ENCODE results near the gene MTUS2. TPM values are rescaled to one million over a fixed set of nuclear protein-coding genes. Genes with fewer than 3 reads are reported as not detected.

Gene MTUS2
- total and polyA plus RNA-seq, 10 of the 15 experiments (the other 5 are each of a cell fraction or from before 2014, with no cell fraction given) = under 0.01 to 0.05 (median 0.02) TPM; not detected in 6

DNA sequence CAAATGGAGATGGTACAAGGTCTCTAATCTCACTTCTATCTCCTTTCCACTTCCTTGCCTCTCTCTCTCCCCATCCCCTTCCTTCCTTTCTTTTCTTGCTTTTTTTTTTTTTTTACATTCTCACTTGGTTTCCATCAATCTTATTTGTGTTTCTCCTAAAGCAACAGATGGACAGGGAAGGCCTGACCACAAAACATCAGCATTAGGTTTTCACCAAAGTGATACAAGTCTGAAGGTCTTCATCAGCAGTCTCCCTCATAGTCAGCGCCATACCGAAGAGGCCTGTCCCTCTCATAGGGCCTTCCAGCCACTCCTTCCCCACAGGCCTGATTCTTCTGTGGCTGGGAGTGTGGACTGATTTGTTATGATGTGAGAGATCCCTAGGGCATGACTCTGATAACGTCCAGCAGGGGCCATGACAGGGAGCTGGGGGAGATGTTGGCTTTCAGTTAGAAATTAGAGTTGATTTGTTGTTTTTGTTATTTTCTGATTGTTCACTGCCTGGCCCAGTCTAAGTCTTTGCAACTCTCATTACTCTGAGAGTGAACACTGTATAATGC is 616.7 kb downstream of the MTUS2 start:
- H3K4me3 ChIP-seq = no peak overlapping the region
- no peak overlapping the region for H2AFZ ChIP-seq (ENCODE audit: control insufficient read depth, low read depth, low read length)
- 67% methylated on average over 3 of the region's 3 CpGs for WGBS (ENCODE audit: insufficient coverage, insufficient replicate concordance, low lambda C conversion rate, missing lambda C conversion rate)
- no peaks in the 10 kb centered on the region for H3K79me2 ChIP-seq (ENCODE audit: control insufficient read depth, insufficient read depth, low read length)
- H4K20me1 ChIP-seq (ENCODE audit: control insufficient read depth, insufficient read depth) = no peaks in the 10 kb centered on the region
- H3K36me3 ChIP-seq (ENCODE audit: control insufficient read depth in 2 of 2, insufficient read depth in 2 of 2, low read length in 1 of 2) = no peaks in the 10 kb centered on the region
- ChIA-PET CTCF (no interaction called here), RAD21 (ENCODE audit: unreplicated experiment) (no interaction called here), POLR2A (no interaction called here), SMC1A (ENCODE audit: uncharacterized antibody, unreplicated experiment) (no interaction called here)
- no peak overlapping the region for H3K9ac ChIP-seq (ENCODE audit: control insufficient read depth, insufficient read depth, low read length)
- in situ Hi-C loops (cut with MboI) = no loop called here
- ATAC-seq = no peak
- H3K27me3 ChIP-seq (replicated peaks in 1 of 2; ENCODE audit: control insufficient read depth in 2 of 2, insufficient read depth in 2 of 2, low read length in 1 of 2) = no peaks in the 10 kb centered on the region; a peak in 1 of 4 replicates
- FAIRE-seq = no peak
- no peak for DNase-seq (ENCODE audit: low read depth, low spot score)
- no peak overlapping the region for H3K4me2 ChIP-seq (ENCODE audit: control insufficient read depth, insufficient read depth)
- TF ChIP-seq PML (IDR thresholded peaks at IDR 0.05; ENCODE audit: low read length) (no peak), ZNF217 (IDR thresholded peaks at IDR 0.05) (no peak), RB1 (IDR thresholded peaks at IDR 0.05; ENCODE audit: borderline replicate concordance) (no peak), RUNX3 (IDR thresholded peaks at IDR 0.05; ENCODE audit: low read length) (no peak), CBFB (IDR thresholded peaks at IDR 0.05; ENCODE audit: low read depth) (no peak), RCOR1 (conservative IDR thresholded peaks at IDR 0.05; ENCODE audit: low read depth, low read length) (no peak), SMC3 (IDR thresholded peaks at IDR 0.05; ENCODE audit: borderline replicate concordance, low read length) (no peak), NFYA (IDR thresholded peaks at IDR 0.05; ENCODE audit: borderline replicate concordance, low read depth, low read length) (no peak), IKZF1 (conservative IDR thresholded peaks at IDR 0.05) (no peak), BRCA1 (IDR thresholded peaks at IDR 0.05; ENCODE audit: low read depth, low read length) (no peak), ZSCAN29 (IDR thresholded peaks at IDR 0.05) (no peak), RFX5 (IDR thresholded peaks at IDR 0.05; ENCODE audit: low read depth, low read length) (no peak)
- TF ChIP-seq, protein P1, sequence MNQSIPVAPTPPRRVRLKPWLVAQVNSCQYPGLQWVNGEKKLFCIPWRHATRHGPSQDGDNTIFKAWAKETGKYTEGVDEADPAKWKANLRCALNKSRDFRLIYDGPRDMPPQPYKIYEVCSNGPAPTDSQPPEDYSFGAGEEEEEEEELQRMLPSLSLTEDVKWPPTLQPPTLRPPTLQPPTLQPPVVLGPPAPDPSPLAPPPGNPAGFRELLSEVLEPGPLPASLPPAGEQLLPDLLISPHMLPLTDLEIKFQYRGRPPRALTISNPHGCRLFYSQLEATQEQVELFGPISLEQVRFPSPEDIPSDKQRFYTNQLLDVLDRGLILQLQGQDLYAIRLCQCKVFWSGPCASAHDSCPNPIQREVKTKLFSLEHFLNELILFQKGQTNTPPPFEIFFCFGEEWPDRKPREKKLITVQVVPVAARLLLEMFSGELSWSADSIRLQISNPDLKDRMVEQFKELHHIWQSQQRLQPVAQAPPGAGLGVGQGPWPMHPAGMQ (IDR thresholded peaks at IDR 0.05; ENCODE audit: borderline replicate concordance) = no peak
- TF ChIP-seq, protein P2, sequence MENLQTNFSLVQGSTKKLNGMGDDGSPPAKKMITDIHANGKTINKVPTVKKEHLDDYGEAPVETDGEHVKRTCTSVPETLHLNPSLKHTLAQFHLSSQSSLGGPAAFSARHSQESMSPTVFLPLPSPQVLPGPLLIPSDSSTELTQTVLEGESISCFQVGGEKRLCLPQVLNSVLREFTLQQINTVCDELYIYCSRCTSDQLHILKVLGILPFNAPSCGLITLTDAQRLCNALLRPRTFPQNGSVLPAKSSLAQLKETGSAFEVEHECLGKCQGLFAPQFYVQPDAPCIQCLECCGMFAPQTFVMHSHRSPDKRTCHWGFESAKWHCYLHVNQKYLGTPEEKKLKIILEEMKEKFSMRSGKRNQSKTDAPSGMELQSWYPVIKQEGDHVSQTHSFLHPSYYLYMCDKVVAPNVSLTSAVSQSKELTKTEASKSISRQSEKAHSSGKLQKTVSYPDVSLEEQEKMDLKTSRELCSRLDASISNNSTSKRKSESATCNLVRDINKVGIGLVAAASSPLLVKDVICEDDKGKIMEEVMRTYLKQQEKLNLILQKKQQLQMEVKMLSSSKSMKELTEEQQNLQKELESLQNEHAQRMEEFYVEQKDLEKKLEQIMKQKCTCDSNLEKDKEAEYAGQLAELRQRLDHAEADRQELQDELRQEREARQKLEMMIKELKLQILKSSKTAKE (IDR thresholded peaks at IDR 0.05; ENCODE audit: low read depth, poor library complexity, severe bottlenecking) = no peak
- no peaks in the 10 kb centered on the region for H3K4me1 ChIP-seq (ENCODE audit: control insufficient read depth, insufficient read depth, low read length)
- H3K9me3 ChIP-seq (replicated peaks; ENCODE audit: control insufficient read depth, insufficient read depth, low read length) = no peaks in the 10 kb centered on the region
- no TSS peak for BruUV-seq (replicated peaks)
- H3K27ac ChIP-seq (ENCODE audit: control insufficient read depth, insufficient read depth) = no peak overlapping the region
- intact Hi-C loops (cut with micrococcal nuclease; ENCODE audit: unreplicated experiment) = no loop called here
